Esophagus muscularis mucosa (tissue), 3 donors: ENCODE data around the gene CLP1.

Experiments used
- CTCF ChIP-seq, 3 experiments: fragments of 200-600 bp in 2 of 3; fragments of 450-650 bp in 1 of 3; sonication (generic) in 2 of 3; IDR thresholded peaks; one replicate each; pipeline ENCODE4 v1.5.1; 2017 to 2019; ENCODE audit warnings: antibody characterized with exemption in 3 of 3, mild to moderate bottlenecking in 2 of 3, moderate library complexity in 1 of 3
- POLR2A ChIP-seq: fragments of 450-650 bp; IDR thresholded peaks from one replicate; pipeline ENCODE4 v1.6.1; 2017; ENCODE audit warnings: antibody characterized with exemption, moderate library complexity, mild to moderate bottlenecking, low read depth
- POLR2AphosphoS5 ChIP-seq, 2 donors: sonication (generic); formaldehyde crosslinking; IDR thresholded peaks; one replicate each; pipeline ENCODE4 v1.6.1; 2017; ENCODE audit warnings: antibody characterized with exemption in 2 of 2

GRCh38 chr11:57703341-57703740, 45.8 kb downstream of the CLP1 start:
- TF ChIP-seq CTCF (IDR thresholded peaks at IDR 0.05) = no peak
- TF ChIP-seq POLR2AphosphoS5 (IDR thresholded peaks at IDR 0.05) = no peak
- TF ChIP-seq POLR2A = no peak
